Tibial nerve (tissue), 4 donors: ENCODE results near the gene GUCY2F. TPM values are rescaled to one million over a fixed set of nuclear protein-coding genes. Genes with fewer than 3 reads are reported as not detected.

Source experiments
- DNase-seq, 2 donors: peaks; one replicate each; pipeline ENCODE4 v3.0.0-alpha.2; 2019; ENCODE audit warnings: low spot score in 2 of 2
- H3K27ac ChIP-seq, 4 donors: fragments of 200-600 bp; sonication (generic) in 3 of 4; one replicate each; pipeline ENCODE4 v1.5.1; 2017 to 2019; ENCODE audit warnings: mild to moderate bottlenecking in 1 of 4
- H3K27me3 ChIP-seq, 2 donors: fragments of 200-600 bp; sonication (generic) in 1 of 2; one replicate each; pipeline versions ENCODE4 v1.5.1 to v1.6.0; 2017 to 2019
- H3K36me3 ChIP-seq, 3 donors: fragments of 200-600 bp; sonication (generic); one replicate each; pipeline ENCODE4 v1.5.1; 2018 to 2019
- H3K4me1 ChIP-seq, 4 donors: fragments of 200-600 bp; sonication (generic) in 3 of 4; one replicate each; pipeline ENCODE4 v1.5.1; 2017 to 2019
- H3K4me3 ChIP-seq, 4 donors: fragments of 200-600 bp; sonication (generic) in 3 of 4; one replicate each; pipeline ENCODE4 v1.5.1; 2017 to 2019; ENCODE audit warnings: mild to moderate bottlenecking in 1 of 4, moderate library complexity in 1 of 4
- H3K9me3 ChIP-seq, 4 donors: fragments of 200-600 bp; sonication (generic) in 3 of 4; one replicate each; pipeline ENCODE4 v1.5.1; 2017 to 2019
- CTCF ChIP-seq, 5 experiments: fragments of 200-600 bp in 3 of 5; fragments of 450-650 bp in 2 of 5; sonication (generic) in 3 of 5; IDR thresholded peaks; one replicate each; pipeline ENCODE4 v1.5.1; 2016 to 2019; ENCODE audit warnings: antibody characterized with exemption in 5 of 5, mild to moderate bottlenecking in 3 of 5, moderate library complexity in 2 of 5
- EP300 ChIP-seq, 2 donors: sonication (generic); formaldehyde crosslinking; IDR thresholded peaks; one replicate each; pipeline ENCODE4 v1.6.1; 2017; ENCODE audit warnings: antibody characterized with exemption in 2 of 2, mild to moderate bottlenecking in 1 of 2
- POLR2A ChIP-seq, 2 donors: fragments of 450-650 bp; IDR thresholded peaks; one replicate each; pipeline ENCODE4 v1.6.1; 2017; ENCODE audit warnings: antibody characterized with exemption in 2 of 2, mild to moderate bottlenecking in 2 of 2, moderate library complexity in 2 of 2
- WGBS, 2 donors: methylation state at CpG; one replicate each; pipeline ENCODE4 v1.1.5; 2018; 5-methylcytosine and 5-hydroxymethylcytosine counted together
- total RNA-seq, 4 donors: library from RNA; depleted of rRNA; stranded (reverse); fragments of >200 nt; gene quantifications; one replicate each; pipeline ENCODE4 v1.1.0, GENCODE V29; 2016

The GUCY2F gene
- total RNA-seq, 4 donors from 2014 or later, result not detected

GRCh38 chrX:109350551-109350950, 131.3 kb downstream of the GUCY2F start:
- Histone ChIP-seq H3K27ac (no peak overlapping the region), H3K4me1 (peaks cover 0 to 6% (median 0%) of the 10 kb centered on the region in 4 donors)
- WGBS, 2 donors, result 46 to 81% methylated on average over 4 of the region's 4 CpGs

GRCh38 chrX:109350051-109350450, 131.8 kb downstream of the GUCY2F start:
- Histone ChIP-seq H3K9me3 (no peaks in the 10 kb centered on the region), H3K36me3 (no peaks in the 10 kb centered on the region), H3K27ac (no peak overlapping the region), H3K4me1 (peaks cover 0 to 6% (median 0%) of the 10 kb centered on the region in 4 donors), H3K4me3 (no peak overlapping the region), H3K27me3 (peaks cover 0 to 19% of the 10 kb centered on the region in 2 donors)
- TF ChIP-seq CTCF (IDR thresholded peaks at IDR 0.05) (no peak), POLR2A (IDR thresholded peaks at IDR 0.05) (no peak), EP300 (IDR thresholded peaks at IDR 0.05) (no peak)
- no peak for DNase-seq

More at GRCh38 chrX:109350551-109350950, 131.3 kb downstream of the GUCY2F start:
- no peaks in the 10 kb centered on the region for H3K36me3 ChIP-seq
- no peak overlapping the region for H3K4me3 ChIP-seq
- H3K27me3 ChIP-seq, result peaks cover 0 to 19% of the 10 kb centered on the region in 2 donors
- H3K9me3 ChIP-seq, result no peaks in the 10 kb centered on the region
- TF ChIP-seq EP300 (IDR thresholded peaks at IDR 0.05), result no peak
- no peak for TF ChIP-seq CTCF (IDR thresholded peaks at IDR 0.05)
- TF ChIP-seq POLR2A (IDR thresholded peaks at IDR 0.05), result no peak
- no peak for DNase-seq

- Histone ChIP-seq H3K4me3 (no peak overlapping the region), H3K27me3 (peaks cover 0 to 7% of the 10 kb centered on the region in 2 donors), H3K36me3 (no peaks in the 10 kb centered on the region), H3K4me1 (peaks cover 0 to 6% (median 0%) of the 10 kb centered on the region in 4 donors), H3K27ac (no peak overlapping the region), H3K9me3 (no peaks in the 10 kb centered on the region)
- WGBS, 2 donors, result 14 to 22% methylated on average over 3 of the region's 3 CpGs
- DNase-seq, result no peak
- TF ChIP-seq CTCF (IDR thresholded peaks at IDR 0.05), result no peak
- no peak for TF ChIP-seq POLR2A (IDR thresholded peaks at IDR 0.05)
Observed at GRCh38 chrX:109347632-109348031, 134.3 kb downstream of the GUCY2F start.

- Histone ChIP-seq H3K9me3 (no peaks in the 10 kb centered on the region), H3K27ac (no peak overlapping the region), H3K36me3 (no peaks in the 10 kb centered on the region), H3K4me3 (no peak overlapping the region), H3K27me3 (peaks cover 0 to 7% of the 10 kb centered on the region in 2 donors), H3K4me1 (peaks cover 0 to under 1% (median 0%) of the 10 kb centered on the region in 4 donors)
- no peak for TF ChIP-seq POLR2A (IDR thresholded peaks at IDR 0.05)
- TF ChIP-seq EP300 (IDR thresholded peaks at IDR 0.05), result no peak
- TF ChIP-seq CTCF (IDR thresholded peaks at IDR 0.05), result no peak
- DNase-seq, result no peak
- WGBS, 2 donors, result 54 to 100% methylated on average over 1 of the region's 1 CpG
Observed at GRCh38 chrX:109346491-109346890, 135.4 kb downstream of the GUCY2F start.

- DNase-seq, result no peak
- H3K27me3 ChIP-seq, result peaks cover 0 to 7% of the 10 kb centered on the region in 2 donors
Observed at GRCh38 chrX:109345856-109346255, 136.0 kb downstream of the GUCY2F start.

More at GRCh38 chrX:109345856-109346255, 136.0 kb downstream of the GUCY2F start:
- TF ChIP-seq CTCF (IDR thresholded peaks at IDR 0.05) (no peak), EP300 (IDR thresholded peaks at IDR 0.05) (no peak), POLR2A (IDR thresholded peaks at IDR 0.05) (no peak)
- H3K4me1 ChIP-seq, result no peaks in the 10 kb centered on the region
- no peak overlapping the region for H3K4me3 ChIP-seq
- no peaks in the 10 kb centered on the region for H3K9me3 ChIP-seq
- no peaks in the 10 kb centered on the region for H3K36me3 ChIP-seq
- no peak overlapping the region for H3K27ac ChIP-seq
